HG03196 (cell line): ENCODE results near the gene ZNF26.

Experiments
- ATAC-seq: cut with Tn5 transposase; IDR thresholded peaks from one replicate; pipeline ENCODE4 v1.9.1; 2021; ENCODE audit not compliant: unreplicated experiment

The ZNF26 gene

DNA sequence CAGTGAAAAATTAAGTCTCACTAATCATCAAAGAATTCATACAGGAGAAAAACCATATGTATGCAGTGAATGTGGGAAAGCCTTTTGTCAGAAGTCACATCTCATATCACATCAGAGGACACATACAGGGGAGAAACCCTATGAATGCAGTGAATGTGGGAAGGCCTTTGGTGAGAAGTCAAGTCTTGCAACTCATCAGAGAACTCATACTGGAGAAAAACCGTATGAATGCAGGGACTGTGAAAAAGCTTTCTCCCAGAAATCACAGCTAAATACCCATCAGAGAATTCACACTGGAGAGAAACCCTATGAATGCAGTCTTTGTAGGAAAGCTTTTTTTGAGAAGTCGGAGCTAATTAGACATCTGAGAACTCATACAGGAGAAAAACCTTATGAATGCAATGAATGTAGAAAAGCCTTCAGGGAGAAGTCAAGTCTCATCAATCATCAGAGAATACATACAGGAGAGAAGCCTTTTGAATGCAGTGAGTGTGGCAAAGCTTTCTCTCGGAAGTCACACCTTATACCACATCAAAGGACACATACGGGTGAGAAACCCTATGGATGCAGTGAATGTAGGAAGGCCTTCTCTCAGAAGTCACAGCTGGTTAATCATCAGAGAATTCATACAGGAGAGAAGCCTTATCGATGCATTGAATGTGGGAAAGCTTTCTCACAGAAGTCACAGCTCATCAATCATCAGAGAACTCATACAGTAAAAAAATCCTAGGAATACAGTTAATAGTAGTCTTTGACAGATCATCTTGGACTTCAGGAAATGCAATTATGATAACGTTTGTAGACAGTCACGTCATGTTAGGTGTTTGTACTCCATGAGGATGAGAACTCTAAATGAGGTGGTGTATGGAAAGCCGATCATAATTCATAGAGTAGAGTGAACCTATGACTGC is 72.3 kb downstream of the ZNF26 start:
- no peak for ATAC-seq

DNA sequence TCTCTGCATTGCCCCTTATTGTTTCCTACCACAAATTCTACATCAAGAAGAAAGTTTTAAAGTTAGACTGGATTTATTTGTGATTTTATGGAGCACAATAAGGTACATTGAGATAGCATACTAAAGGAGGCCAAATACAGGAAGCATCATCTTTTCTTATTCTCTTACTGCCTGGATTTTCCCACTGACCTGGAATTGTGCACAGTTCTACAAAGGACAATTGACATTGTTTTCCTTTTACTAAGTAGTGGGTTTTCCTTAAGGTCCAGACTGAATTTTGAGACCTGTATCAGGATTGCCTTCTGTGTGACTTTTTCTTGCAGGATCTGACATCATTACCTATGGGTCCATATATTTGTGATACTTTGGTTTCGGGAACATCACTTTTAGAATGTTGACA is 75.8 kb downstream of the ZNF26 start:
- no peak for ATAC-seq

DNA sequence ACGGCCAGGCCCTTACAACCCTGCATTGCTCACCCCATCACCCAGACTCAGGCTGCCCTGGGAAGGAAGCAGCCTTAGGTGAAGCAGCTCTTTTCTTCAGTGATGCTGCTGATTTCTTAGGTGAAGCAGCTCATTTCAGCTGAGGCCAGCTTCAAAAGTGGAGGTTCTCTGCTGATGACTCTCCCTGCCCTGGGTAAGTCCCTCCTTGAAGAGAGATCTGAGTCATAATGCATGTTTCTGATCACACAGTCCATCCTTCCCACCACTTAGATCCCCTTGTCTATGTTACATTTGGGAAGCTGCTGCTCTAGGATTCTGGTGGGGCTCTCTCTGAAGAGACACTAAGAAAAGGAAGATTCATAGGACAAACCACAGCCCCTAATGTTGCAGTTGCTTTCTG is 77.4 kb downstream of the ZNF26 start:
- ATAC-seq: no peak

DNA sequence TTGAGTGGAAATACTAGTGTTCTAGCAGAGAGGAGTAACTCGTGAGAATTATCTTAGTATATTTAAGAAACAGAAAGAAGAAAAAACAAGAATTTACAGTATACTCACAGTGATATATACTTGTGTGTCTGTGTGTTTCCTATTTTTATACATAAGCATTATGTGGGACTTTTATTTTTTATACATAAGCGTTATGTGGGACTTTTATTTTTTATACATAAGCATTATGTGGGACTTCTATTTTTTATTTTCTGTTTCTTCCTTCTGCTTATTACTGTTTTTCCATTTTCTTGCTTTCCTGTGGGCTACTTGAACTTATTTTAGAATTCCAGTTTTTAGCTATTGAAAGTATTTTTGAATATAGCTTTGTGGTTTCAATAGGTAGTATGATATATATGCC is 87.7 kb downstream of the ZNF26 start:
- no peak for ATAC-seq
